ENCODE measurements around the gene KIAA0753. TPM values are rescaled to one million over a fixed set of nuclear protein-coding genes. Genes with fewer than 3 reads are reported as not detected.

The KIAA0753 gene
- total RNA-seq, 4 donors from 2014 or later, result 8.1 to 19.6 (median 13.8) TPM

- TF ChIP-seq, protein P1, sequence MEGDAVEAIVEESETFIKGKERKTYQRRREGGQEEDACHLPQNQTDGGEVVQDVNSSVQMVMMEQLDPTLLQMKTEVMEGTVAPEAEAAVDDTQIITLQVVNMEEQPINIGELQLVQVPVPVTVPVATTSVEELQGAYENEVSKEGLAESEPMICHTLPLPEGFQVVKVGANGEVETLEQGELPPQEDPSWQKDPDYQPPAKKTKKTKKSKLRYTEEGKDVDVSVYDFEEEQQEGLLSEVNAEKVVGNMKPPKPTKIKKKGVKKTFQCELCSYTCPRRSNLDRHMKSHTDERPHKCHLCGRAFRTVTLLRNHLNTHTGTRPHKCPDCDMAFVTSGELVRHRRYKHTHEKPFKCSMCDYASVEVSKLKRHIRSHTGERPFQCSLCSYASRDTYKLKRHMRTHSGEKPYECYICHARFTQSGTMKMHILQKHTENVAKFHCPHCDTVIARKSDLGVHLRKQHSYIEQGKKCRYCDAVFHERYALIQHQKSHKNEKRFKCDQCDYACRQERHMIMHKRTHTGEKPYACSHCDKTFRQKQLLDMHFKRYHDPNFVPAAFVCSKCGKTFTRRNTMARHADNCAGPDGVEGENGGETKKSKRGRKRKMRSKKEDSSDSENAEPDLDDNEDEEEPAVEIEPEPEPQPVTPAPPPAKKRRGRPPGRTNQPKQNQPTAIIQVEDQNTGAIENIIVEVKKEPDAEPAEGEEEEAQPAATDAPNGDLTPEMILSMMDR (IDR thresholded peaks at IDR 0.05), result no peak
- no peak for TF ChIP-seq POLR2A (IDR thresholded peaks at IDR 0.05)
- no peak for DNase-seq (ENCODE audit: low spot score in 2 of 2)
- H3K4me3 ChIP-seq (ENCODE audit: low read depth, poor library complexity, severe bottlenecking), result no peak overlapping the region
- intact Hi-C loops (cut with DNase I; ENCODE audit: low total_unique reads), result no loop called here
- 38 to 65% methylated on average over 4 of the region's 4 CpGs for WGBS, 2 donors
Observed at GRCh38 chr17:6554342-6554741, 86.2 kb downstream of the KIAA0753 start.

DNA sequence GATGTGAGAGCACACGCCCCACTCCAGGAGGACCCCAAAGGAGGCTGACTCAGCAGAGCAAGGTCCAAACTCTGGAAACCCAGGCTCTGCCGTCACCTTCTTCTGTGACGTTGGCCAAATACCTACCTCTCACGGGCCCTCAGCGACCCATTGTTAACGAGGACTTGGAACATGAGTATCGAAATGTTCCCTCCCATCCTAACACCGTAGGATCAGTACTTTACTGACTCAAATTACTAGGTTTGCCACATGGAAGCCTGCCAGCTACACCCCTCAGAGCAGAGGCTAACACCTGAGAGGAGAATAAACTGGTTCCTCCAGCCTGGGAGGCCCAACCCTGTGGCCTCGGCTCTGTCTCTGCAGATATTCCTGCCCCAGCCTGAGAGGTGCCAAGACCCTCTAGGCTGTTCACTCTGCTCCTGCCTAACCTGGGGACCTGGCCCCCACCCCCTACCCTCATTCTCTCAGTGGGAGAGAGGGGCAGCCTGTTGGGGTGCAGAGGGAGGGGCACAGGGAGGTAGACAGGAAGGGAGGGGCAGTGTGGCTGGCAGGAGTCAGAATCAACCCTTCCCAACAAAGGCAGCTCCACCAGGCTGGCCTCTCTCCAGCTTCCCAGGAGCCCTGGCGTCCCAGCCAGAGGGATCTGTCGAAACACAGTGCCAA is 88.5 kb downstream of the KIAA0753 start:
- TF ChIP-seq, protein P1 (IDR thresholded peaks at IDR 0.05), result no peak
- no peak for TF ChIP-seq POLR2A (IDR thresholded peaks at IDR 0.05)
- no peak overlapping the region for H3K4me3 ChIP-seq (ENCODE audit: low read depth, poor library complexity, severe bottlenecking)
- intact Hi-C loops (cut with DNase I; ENCODE audit: low total_unique reads), result no loop called here
- DNase-seq (ENCODE audit: low spot score in 2 of 2), result peak; percentile 61 to 93
- WGBS, 2 donors, result 34 to 45% methylated on average over 11 of the region's 11 CpGs

- no peak overlapping the region for H3K4me3 ChIP-seq (ENCODE audit: low read depth, poor library complexity, severe bottlenecking)
- WGBS, 2 donors, result 39 to 43% methylated on average over 5 of the region's 5 CpGs
- TF ChIP-seq, protein P1 (IDR thresholded peaks at IDR 0.05), result no peak
- no peak for TF ChIP-seq POLR2A (IDR thresholded peaks at IDR 0.05)
- intact Hi-C loops (cut with DNase I; ENCODE audit: low total_unique reads), result no loop called here
- peak in 1 of 2 donors; percentile 60 for DNase-seq (ENCODE audit: low spot score in 2 of 2)
Observed at GRCh38 chr17:6551356-6551755, 89.2 kb downstream of the KIAA0753 start.

DNA sequence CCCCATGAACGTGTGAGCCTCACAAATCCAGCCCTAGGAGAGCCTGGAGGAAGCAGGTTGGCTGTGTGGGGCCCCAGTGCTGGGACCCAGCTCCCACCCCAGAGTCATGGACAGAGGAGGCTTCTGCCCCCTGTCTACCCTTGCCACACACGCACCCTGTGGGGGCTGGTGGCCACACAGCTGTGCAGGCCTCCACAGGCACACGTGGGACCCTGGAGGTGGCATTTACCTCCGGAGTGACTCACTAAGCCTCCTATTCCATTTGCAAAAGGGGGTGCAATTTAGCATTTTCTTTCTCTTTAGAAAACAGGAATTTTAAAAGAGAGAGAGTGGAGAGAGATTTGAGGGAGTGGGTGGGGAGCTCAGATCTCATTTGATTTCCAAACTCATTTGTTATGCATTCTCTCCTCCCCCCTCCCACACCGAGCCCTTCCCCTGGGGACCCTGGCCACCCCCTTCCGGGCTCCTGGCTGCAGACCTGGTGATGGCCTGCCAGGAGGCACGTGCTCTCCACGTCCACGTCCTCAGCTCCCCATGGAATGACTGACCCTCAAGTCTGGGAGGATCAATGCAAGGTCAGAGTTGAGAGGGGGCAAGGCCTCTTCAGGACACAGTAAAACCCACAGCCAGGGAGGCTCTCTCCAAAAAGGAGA is 91.0 kb downstream of the KIAA0753 start:
- 32 to 34% methylated on average over 8 to 9 of the region's 9 CpGs for WGBS, 2 donors
- DNase-seq (ENCODE audit: low spot score in 2 of 2), result no peak
- TF ChIP-seq, protein P1 (IDR thresholded peaks at IDR 0.05), result no peak
- no peak for TF ChIP-seq POLR2A (IDR thresholded peaks at IDR 0.05)
- intact Hi-C loops (cut with DNase I; ENCODE audit: low total_unique reads), result no loop called here
- no peak overlapping the region for H3K4me3 ChIP-seq (ENCODE audit: low read depth, poor library complexity, severe bottlenecking)

DNA sequence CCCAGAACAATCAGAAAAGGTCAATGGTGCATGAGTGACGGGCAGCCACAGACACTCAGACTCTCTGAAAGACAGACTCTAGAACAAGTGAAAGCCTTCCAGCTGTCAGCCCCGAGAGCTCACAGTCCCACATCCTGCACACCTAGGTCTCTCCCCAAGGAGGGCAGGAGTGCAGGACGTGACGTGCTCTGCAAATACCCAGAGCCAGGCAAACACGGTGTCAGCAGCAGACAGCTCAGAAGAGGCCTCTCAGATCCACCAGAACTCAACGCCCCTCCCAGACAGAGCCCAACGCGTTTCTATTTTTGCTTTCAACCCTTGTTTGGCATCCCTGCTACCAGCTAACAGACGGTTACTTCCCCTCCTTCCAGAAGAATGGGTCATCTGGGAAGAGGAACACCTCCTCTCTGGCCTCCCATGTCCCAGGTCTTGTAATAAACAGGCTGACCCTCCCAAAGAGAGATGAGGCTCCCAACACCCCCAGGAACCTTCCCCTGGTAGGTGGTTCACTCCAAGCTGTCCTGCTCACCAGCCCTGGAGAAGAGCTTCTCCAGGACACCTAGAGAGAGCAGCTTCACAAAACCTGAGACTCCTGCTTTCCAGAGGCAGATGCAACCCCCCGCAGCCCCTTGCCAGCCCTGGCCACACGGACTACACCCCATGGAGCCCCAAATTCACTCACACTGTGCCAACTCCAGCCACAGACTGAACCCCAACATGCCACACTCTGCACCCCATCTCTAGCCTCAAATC is 91.8 kb downstream of the KIAA0753 start:
- intact Hi-C loops (cut with DNase I; ENCODE audit: low total_unique reads), result no loop called here
- 28 to 40% methylated on average over 11 of the region's 11 CpGs for WGBS, 2 donors
- DNase-seq (ENCODE audit: low spot score in 2 of 2), result no peak
- no peak overlapping the region for H3K4me3 ChIP-seq (ENCODE audit: low read depth, poor library complexity, severe bottlenecking)
- TF ChIP-seq, protein P1 (IDR thresholded peaks at IDR 0.05), result no peak
- TF ChIP-seq POLR2A (IDR thresholded peaks at IDR 0.05), result no peak

Measured in lower leg skin (tissue), 4 donors.